HG03108 (cell line): Measurements from ENCODE around the gene CAMTA1.

Source experiments
- ATAC-seq: cut with Tn5 transposase; IDR thresholded peaks from one replicate; pipeline ENCODE4 v1.9.1; 2021; ENCODE audit warnings: moderate library complexity; ENCODE audit not compliant: unreplicated experiment

CAMTA1 gene

GRCh38 chr1:7177021-7177420, 391.8 kb downstream of the CAMTA1 start:
- ATAC-seq, result no peak

- no peak for ATAC-seq
These were observed 392.3 kb downstream of the CAMTA1 start for GRCh38 chr1:7177438-7178146.

GRCh38 chr1:7178336-7178735, 393.1 kb downstream of the CAMTA1 start:
- no peak for ATAC-seq

GRCh38 chr1:7178741-7179140, 393.5 kb downstream of the CAMTA1 start:
- no peak for ATAC-seq

- no peak for ATAC-seq
These were observed 400.5 kb downstream of the CAMTA1 start for GRCh38 chr1:7185721-7186120.

- ATAC-seq, result no peak
These were observed 401.3 kb downstream of the CAMTA1 start for GRCh38 chr1:7186382-7187111.

- no peak for ATAC-seq
These were observed 401.8 kb downstream of the CAMTA1 start for GRCh38 chr1:7187112-7187493.

DNA sequence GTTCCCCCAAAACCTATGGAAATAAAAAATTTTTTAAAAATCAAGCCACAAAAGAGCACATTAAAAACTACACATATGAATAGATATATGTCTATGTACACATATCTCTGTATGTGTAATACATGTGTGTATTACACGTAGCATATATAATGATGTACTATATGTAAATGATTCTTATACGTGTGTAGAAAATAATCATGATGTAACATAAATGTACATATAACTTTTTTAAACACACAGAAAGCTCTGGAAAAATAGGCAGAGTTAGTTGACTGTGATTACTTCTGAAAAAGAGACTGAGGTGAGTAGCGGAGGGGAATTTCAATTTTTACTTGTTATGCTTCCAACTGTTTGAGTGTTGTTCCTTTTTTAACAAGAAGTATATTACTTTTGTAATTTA, 405.0 kb downstream of the CAMTA1 start:
- ATAC-seq, result no peak

DNA sequence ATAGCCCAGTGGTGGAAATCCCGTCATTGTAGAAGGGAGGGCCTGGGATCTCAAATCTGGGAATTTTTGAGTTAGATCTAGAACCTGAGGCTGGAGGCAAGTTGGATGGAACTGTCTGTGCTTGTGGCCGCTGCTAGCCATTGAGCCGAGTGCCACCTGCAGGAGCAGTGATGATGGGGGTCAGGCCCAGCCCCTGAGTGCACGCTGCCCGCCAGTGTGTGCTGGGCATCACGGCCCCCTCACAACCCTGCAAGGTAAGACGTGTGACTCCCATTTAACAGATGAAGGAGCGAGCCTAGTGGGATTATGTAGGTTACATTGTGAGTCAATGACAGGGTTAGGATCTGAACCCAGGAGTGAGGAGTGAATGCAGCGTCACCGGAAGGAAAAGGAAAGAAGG, 407.2 kb downstream of the CAMTA1 start:
- no peak for ATAC-seq

DNA sequence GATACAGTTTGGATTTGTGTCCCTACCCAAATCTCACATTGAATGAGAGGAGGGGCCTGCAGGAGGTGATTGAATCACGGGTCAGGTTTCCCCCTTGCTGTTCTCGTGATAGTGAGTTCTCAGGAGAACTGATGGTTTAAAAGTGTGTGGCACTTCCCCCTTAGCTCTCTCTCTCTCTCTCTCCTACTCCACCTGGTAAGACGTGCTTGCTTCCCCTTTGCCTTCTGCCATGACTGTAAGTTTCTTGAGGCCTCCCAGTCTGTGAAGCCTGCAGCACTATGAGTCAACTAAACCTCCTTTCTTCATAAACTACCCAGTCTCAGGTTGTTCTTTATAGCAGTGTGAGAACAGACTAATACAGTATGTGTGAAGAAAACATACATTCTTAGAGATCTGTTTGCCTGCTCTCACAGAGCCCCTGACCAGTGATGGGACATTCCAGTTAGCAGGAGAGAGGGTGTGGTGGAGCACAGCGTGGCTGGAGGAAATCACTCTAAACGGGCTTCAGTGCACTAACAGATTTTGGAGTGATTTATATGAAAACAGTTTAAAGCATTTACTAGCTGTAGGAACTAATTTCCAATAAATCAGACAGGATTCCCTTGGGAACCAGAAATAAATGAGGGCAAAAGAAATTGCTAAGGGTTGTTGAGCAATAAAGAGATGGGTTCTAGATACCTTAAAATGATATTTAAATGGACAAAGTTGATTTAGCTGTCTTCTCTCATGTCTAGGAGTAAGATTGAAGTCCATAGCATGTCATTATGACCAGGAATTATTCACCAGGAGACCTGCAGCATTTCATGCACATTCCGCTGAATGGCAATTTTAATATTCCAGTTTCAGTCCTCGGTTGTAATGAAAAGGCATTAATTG, 411.0 kb downstream of the CAMTA1 start:
- ATAC-seq, result no peak

- no peak for ATAC-seq
These were observed 413.4 kb downstream of the CAMTA1 start for GRCh38 chr1:7198664-7199063.

DNA sequence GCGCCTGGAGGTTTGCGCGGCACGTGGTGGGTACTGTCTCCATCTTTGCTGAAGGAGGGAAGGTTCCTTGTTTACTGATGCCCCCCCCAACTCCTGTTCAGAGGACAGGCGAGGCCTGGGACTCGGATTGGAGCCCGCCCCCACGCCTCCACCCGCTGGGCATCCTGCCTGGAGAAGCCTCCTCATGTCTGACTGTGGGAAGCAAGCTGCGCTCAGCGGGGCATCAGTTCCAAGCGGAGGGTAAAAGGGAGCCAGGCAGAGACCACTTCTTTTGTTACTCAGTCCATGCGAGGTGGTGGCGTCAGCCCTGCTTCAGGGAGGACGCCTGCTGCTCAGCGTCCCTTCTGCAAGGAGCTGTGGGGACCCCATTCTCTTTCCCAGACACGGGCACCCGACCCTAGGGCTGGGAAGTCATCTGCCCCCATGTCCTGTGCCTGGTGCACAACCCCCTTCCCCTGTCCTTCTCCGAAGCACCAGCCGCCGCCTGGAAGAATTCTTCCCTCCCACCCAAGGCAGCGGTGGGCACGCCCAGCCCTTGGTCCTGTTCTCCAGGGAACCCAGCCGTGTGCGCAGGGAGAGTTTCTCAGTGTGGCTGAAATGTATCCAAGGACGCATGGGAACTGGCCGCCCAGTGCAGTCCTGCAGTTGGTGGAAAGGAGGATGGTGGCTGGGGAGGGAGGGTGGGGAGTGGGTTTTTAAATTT, 414.0 kb downstream of the CAMTA1 start:
- ATAC-seq, result no peak

DNA sequence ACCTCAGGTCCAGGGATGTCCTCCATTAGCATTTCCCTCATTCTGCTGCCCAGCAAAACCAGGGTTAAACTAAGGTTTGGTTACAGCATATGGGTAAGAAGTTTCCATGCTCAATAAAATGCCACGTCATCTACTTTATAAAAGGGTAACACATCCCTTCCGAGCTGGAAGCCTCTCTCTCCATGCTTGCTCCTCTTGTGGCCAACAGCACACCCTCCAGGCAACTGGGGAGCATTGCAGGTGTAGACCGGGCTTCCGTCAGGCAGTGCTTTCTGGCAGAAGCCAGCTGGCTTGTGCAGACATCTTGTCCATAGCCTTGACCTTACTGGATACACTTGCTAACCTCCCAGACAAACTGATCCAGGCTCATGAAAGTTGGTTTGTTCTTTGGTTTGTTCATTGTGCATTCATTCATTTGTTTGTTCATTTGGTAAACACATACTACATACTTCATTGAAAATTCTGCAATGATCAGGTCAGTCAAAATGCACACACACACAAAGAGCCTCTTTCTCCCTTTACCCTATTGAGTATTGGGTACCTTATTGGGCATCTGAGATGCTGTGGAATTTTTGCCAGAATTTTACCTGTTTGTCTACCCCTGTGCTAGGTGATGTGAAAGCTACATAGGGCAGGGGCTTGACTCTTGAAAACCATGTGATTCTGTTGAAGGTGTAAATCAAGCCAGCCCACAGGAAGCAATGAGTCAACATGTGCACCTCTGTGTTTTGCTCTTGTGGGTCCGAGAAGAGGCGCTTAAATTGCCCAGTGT, 422.8 kb downstream of the CAMTA1 start:
- ATAC-seq, result no peak

DNA sequence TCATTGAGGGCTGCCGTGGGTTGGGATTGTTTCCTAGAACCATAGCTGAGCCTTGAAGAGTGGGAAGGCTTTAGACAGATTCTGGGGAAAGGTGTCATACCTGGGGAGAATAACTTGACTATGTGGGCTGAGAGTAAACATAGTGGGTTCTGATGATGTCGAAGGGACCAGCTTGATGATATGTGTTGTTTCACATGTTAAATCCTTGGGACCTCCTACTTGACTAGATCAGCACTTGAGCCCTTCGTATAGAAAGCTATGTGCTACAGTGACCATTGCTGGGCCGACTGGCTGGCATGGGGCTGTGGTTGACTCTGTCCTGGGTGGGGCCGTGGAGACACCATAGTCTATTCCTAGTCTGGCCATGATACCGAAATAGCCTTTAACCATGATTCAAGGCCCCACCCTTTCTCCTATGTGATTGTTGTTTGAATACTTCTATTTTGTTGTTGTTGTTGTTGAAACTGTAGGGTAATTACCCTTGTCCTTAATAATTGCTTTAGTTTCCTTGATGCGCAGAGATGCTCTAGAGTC, 423.5 kb downstream of the CAMTA1 start:
- ATAC-seq, result no peak

- ATAC-seq, result no peak
These were observed 424.1 kb downstream of the CAMTA1 start for GRCh38 chr1:7209336-7209735.

- ATAC-seq, result no peak
These were observed 433.1 kb downstream of the CAMTA1 start for GRCh38 chr1:7218210-7218832.

- no peak for ATAC-seq
These were observed 433.8 kb downstream of the CAMTA1 start for GRCh38 chr1:7219031-7219430.

DNA sequence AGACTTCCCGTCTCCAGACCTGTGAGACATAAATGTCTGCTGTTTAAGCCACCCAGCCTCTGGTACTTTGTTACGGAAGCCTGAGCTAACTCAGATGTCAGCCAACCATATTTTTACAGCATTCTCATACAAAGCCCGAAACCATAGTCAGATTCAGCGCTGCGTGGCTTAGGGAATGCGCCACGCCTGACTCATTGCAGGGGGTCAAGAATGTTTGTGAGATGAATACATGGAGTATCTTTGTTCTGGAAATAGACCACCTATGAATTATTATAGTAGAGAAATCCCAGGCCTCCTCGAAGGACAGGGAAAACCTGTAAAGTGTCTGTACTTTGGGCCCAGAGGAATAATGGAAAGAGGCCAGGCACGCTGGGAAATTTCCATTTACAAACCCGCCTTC, 434.8 kb downstream of the CAMTA1 start:
- ATAC-seq, result no peak

DNA sequence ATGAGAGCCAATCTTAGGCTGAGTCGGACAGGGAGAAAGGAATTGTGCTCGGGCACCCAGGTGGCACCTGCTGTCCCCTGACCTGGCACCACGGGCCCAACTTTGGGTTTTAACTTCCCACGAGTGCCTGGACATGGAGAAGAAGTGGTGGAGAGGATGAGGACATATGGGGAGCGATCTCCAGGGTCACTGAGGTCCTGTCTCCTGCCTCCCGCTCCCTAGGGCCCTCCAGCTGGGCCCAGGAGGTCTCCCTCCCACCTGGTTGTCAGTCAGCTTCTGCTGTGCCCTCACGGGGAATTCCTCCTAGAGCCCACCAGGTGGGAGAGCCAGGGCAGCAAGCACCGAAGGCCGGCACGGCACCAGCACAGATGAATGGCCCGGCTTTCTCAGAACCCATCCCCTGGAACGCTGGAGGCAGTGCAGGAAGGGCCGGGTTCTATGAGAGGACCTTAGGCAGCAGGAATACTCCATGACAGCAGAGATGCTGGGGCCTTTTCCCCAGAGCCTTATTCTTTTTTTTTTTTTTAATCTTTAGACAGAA, 435.5 kb downstream of the CAMTA1 start:
- ATAC-seq, result no peak
